GM12878 (cell line): ENCODE results near the gene OSBPL3. TPM values are rescaled to one million over a fixed set of nuclear protein-coding genes. Genes with fewer than 3 reads are reported as not detected.

Experiments used
- ATAC-seq: fragments of 200-7000 bp; cut with Tn5 transposase; 3 replicates; pipeline ENCODE4 v1.9.1; 2020; ENCODE audit warnings: mild to moderate bottlenecking, moderate library complexity
- BruUV-seq: library from RNA; stranded (reverse); fragments of 400-500 nt; replicated peaks from 2 replicates; lab custom pipeline; 2021; lab: Mats Ljungman, UMichigan
- CTCF ChIA-PET: fragments of 300-600 bp; sonication (Branson Sonifier 250); formaldehyde crosslinking; extraction: SDS; loops from one replicate; lab custom pipeline; 2021; ENCODE audit warnings: inconsistent platforms; lab: Yijun Ruan, JAX
- POLR2A ChIA-PET: fragments of 350-600 bp; formaldehyde crosslinking; extraction: SDS; loops from one replicate; lab custom pipeline; 2021; ENCODE audit warnings: inconsistent platforms; lab: Charles Lee
- RAD21 ChIA-PET: fragments of 300-600 bp; sonication (Branson Sonifier 250); formaldehyde crosslinking; loops from one replicate; lab custom pipeline; 2023; ENCODE audit warnings: antibody characterized with exemption; ENCODE audit not compliant: unreplicated experiment; lab: Charles Lee
- SMC1A ChIA-PET: fragments of 300-600 bp; sonication (Branson Sonifier 250); formaldehyde crosslinking; loops from one replicate; lab custom pipeline; 2023; ENCODE audit not compliant: unreplicated experiment, uncharacterized antibody; lab: Charles Lee
- DNase-seq: peaks from one replicate; pipeline ENCODE4 v3.0.0-alpha.2; 2011; ENCODE audit warnings: low read depth, low spot score
- FAIRE-seq: peaks from 3 replicates; lab custom pipeline; 2011; peaks lifted over from hg19 to GRCh38; lab: Jason Lieb, UNC
- H2AFZ ChIP-seq: 2 replicates; pipeline ENCODE4 v1.6.0; 2011; ENCODE audit warnings: low read depth, low read length, control low read depth; ENCODE audit not compliant: control insufficient read depth
- H3K27ac ChIP-seq: 2 replicates; pipeline ENCODE4 v1.5.1; 2011; ENCODE audit warnings: control low read depth; ENCODE audit not compliant: control insufficient read depth, insufficient read depth
- H3K27me3 ChIP-seq, 2 experiments: replicated peaks in 1 of 2; 2 replicates each; pipeline versions ENCODE4 v1.6.0 to v1.6.1; 2011; ENCODE audit warnings: low read length in 1 of 2; ENCODE audit not compliant: control insufficient read depth in 2 of 2, insufficient read depth in 2 of 2
- H3K36me3 ChIP-seq, 2 experiments: 2 replicates each; pipeline ENCODE4 v1.5.1; 2011; ENCODE audit warnings: low read length in 1 of 2; ENCODE audit not compliant: control insufficient read depth in 2 of 2, insufficient read depth in 2 of 2
- H3K4me1 ChIP-seq: 2 replicates; pipeline ENCODE4 v1.6.1; 2011; ENCODE audit warnings: mild to moderate bottlenecking, low read length, moderate library complexity, mixed read lengths; ENCODE audit not compliant: control insufficient read depth, insufficient read depth
- H3K4me2 ChIP-seq: 2 replicates; pipeline ENCODE4 v1.6.0; 2011; ENCODE audit warnings: control low read depth; ENCODE audit not compliant: control insufficient read depth, insufficient read depth
- H3K4me3 ChIP-seq: fragments of 200-600 bp; sonication (generic); 2 replicates; pipeline ENCODE4 v1.5.1; 2016
- H3K79me2 ChIP-seq: 2 replicates; pipeline ENCODE4 v1.6.0; 2011; ENCODE audit warnings: low read length; ENCODE audit not compliant: control insufficient read depth, insufficient read depth
- H3K9ac ChIP-seq: 2 replicates; pipeline ENCODE4 v1.8.0; 2011; ENCODE audit warnings: low read length, control low read depth, mixed read lengths; ENCODE audit not compliant: control insufficient read depth, insufficient read depth
- H3K9me3 ChIP-seq: replicated peaks from 3 replicates; pipeline ENCODE4 v1.5.1; 2011; ENCODE audit warnings: mild to moderate bottlenecking, low read length; ENCODE audit not compliant: control insufficient read depth, insufficient read depth
- H4K20me1 ChIP-seq: 2 replicates; pipeline ENCODE4 v1.6.0; 2011; ENCODE audit not compliant: control insufficient read depth, insufficient read depth
- BMI1 ChIP-seq: fragments of 450-650 bp; IDR thresholded peaks from 2 replicates; pipeline ENCODE4 v1.6.1; 2016; ENCODE audit warnings: mild to moderate bottlenecking, moderate library complexity, borderline replicate concordance
- CEBPB ChIP-seq, 2 experiments: fragments of 150-350 bp in 1 of 2; IDR thresholded peaks; 2 replicates each; pipeline ENCODE4 v1.6.1; 2012 to 2014; ENCODE audit warnings: low read depth in 2 of 2, low read length in 2 of 2, borderline replicate concordance in 1 of 2, inconsistent platforms in 1 of 2
- CREM ChIP-seq: IDR thresholded peaks from 2 replicates; pipeline ENCODE4 v1.6.1; 2014; ENCODE audit warnings: antibody characterized with exemption, low read depth
- EED ChIP-seq: sonication (generic); IDR thresholded peaks from 2 replicates; pipeline ENCODE4 v1.6.1; 2016; ENCODE audit warnings: antibody characterized with exemption, low read depth
- JUND ChIP-seq: IDR thresholded peaks from 2 replicates; pipeline ENCODE4 v1.6.1; 2012; ENCODE audit warnings: low read depth, mild to moderate bottlenecking, low read length, improper control_type of control experiment, moderate library complexity
- MLLT1 ChIP-seq: fragments of 450-650 bp; IDR thresholded peaks from 2 replicates; pipeline ENCODE4 v1.6.1; 2016; ENCODE audit warnings: mild to moderate bottlenecking
- MTA3 ChIP-seq: IDR thresholded peaks from 2 replicates; pipeline ENCODE4 v1.6.1; 2012; ENCODE audit warnings: low read length, inconsistent platforms, borderline replicate concordance
- NKRF ChIP-seq: fragments of 450-650 bp; conservative IDR thresholded peaks from 2 replicates; pipeline ENCODE4 v1.6.1; 2017; ENCODE audit warnings: mild to moderate bottlenecking, moderate library complexity
- SMARCA5 ChIP-seq: fragments of 450-650 bp; IDR thresholded peaks from 2 replicates; pipeline ENCODE4 v1.6.1; 2017; ENCODE audit warnings: mild to moderate bottlenecking
- TCF12 ChIP-seq: IDR thresholded peaks from 2 replicates; pipeline ENCODE4 v1.6.1; 2011; ENCODE audit warnings: low read depth, mild to moderate bottlenecking, low read length
- USF2 ChIP-seq: IDR thresholded peaks from 2 replicates; pipeline ENCODE4 v1.6.1; 2011; ENCODE audit warnings: low read depth, low read length, improper control_type of control experiment, borderline replicate concordance
- YY1 ChIP-seq: IDR thresholded peaks from 2 replicates; pipeline ENCODE4 v1.6.1; 2011; ENCODE audit warnings: low read depth, mild to moderate bottlenecking, low read length
- ZNF592 ChIP-seq: fragments of 450-650 bp; IDR thresholded peaks from 2 replicates; pipeline ENCODE4 v1.6.1; 2017; ENCODE audit warnings: mild to moderate bottlenecking, moderate library complexity
- WGBS: methylation state at CpG from one replicate; pipeline ENCODE4 v1.1.6; 2016; ENCODE audit warnings: low lambda C conversion rate; ENCODE audit not compliant: insufficient replicate concordance, insufficient coverage; ENCODE audit errors: missing lambda C conversion rate; 5-methylcytosine and 5-hydroxymethylcytosine counted together
- in situ Hi-C: fragments of 300-500 bp; cut with MboI; formaldehyde crosslinking; loops from 9 replicates; pipeline ENCODE4 v1.14.3; 2018; ENCODE audit warnings: mixed read lengths
- intact Hi-C: fragments of 100-400 bp; cut with micrococcal nuclease; formaldehyde crosslinking; loops from one replicate; pipeline ENCODE4 v1.14.2; 2022; ENCODE audit not compliant: unreplicated experiment
- polyA plus RNA-seq, 11 experiments: library from polyadenylated mRNA; depleted of rRNA in 4 of 11; unstranded in 6 of 11; stranded (reverse) in 5 of 11; fragments of >200 nt; fragmentation: Nextera tagmentation in 4 of 11; fragmentation: Illumina TruSeq in 1 of 11; extraction: Ambion mirVana in 4 of 11; extraction: Trizol in 1 of 11; gene quantifications; 1 replicate in 1 of 11; 2 replicates in 10 of 11; pipeline versions ENCODE4 v1.2.1 to v1.2.3, GENCODE V29; 2011 to 2016; ENCODE audit warnings: inconsistent platforms in 2 of 11, missing spikeins in 2 of 11, low read depth in 1 of 11
- total RNA-seq, 4 experiments: library from RNA; depleted of rRNA in 3 of 4; stranded (reverse); fragments of >200 nt in 3 of 4; fragmentation: Illumina TruSeq in 1 of 4; extraction: Trizol in 1 of 4; gene quantifications; 2 replicates each; pipeline versions ENCODE4 v1.2.1 to v1.2.3, GENCODE V29; 2013 to 2021

Gene OSBPL3
- total and polyA plus RNA-seq, 10 of the 15 experiments (the other 5 are each of a cell fraction or from before 2014, with no cell fraction given): 6.1 to 46.6 (median 27.0) TPM

GRCh38 chr7:24963218-24963617 lies 16.8 kb downstream of the OSBPL3 start:
- intact Hi-C loops (loop anchor here (1.0 to 10.0 kb wide), 3 partner anchors 43 to 1368 kb away; partner anchors contain the start of gene CCDC126), in situ Hi-C loops (loop anchor here (5.0 kb wide), 1 partner anchor 51 kb away; no protein-coding TSS in a partner anchor)
- POLR2A ChIA-PET: interaction anchor here (0.6 to 1.7 kb wide), 6 partner anchors 12 to 829 kb away, joined by 3 to 6 read pairs (median 4); partner anchors contain the start of gene OSBPL3
- WGBS: 51% methylated on average over 2 of the region's 2 CpGs
- FAIRE-seq (no peak), DNase-seq (peak; percentile 88), ATAC-seq (peak; percentile 73)
- BruUV-seq: no TSS peak
- H3K4me2 ChIP-seq: peak overlapping the region; percentile 83
- H3K27ac ChIP-seq: peak overlapping the region; percentile 62
- H3K4me1 ChIP-seq: peaks cover 51% of the 10 kb centered on the region
- RAD21 ChIA-PET: interaction anchor here (0.7 to 10.0 kb wide), 11 partner anchors 10 to 142 kb away, joined by 3 to 106 read pairs (median 4); partner anchors contain the start of gene OSBPL3
- H2AFZ ChIP-seq: no peak overlapping the region
- H3K79me2 ChIP-seq: peaks cover 93% of the 10 kb centered on the region
- H3K36me3 ChIP-seq: no peaks in the 10 kb centered on the region
- H3K27me3 ChIP-seq: no peaks in the 10 kb centered on the region
- H3K9me3 ChIP-seq: no peaks in the 10 kb centered on the region
- SMC1A ChIA-PET: interaction anchor here (1.1 to 12.8 kb wide), 16 partner anchors 11 to 142 kb away, joined by 3 to 189 read pairs (median 5); partner anchors contain the start of gene OSBPL3
- peak overlapping the region; percentile 13; the same call in 1 of the 2 replicates for H3K9ac ChIP-seq
- H4K20me1 ChIP-seq: no peaks in the 10 kb centered on the region
- CTCF ChIA-PET: interaction anchor here (0.7 to 1.7 kb wide), 9 partner anchors 10 to 145 kb away, joined by 3 to 8 read pairs (median 4); no protein-coding TSS in a partner anchor
- no peak overlapping the region for H3K4me3 ChIP-seq
- peak; percentile 89 for TF ChIP-seq MTA3
- TF ChIP-seq NKRF: peak; percentile 41; the same call in 1 of the 2 replicates
- TF ChIP-seq BMI1: peak; percentile 51; the same call in 1 of the 2 replicates
- no peak for TF ChIP-seq ZNF592
- peak; percentile 63; the same call in 1 of the 2 replicates for TF ChIP-seq SMARCA5
- peak; percentile 75 for TF ChIP-seq EED
- TF ChIP-seq USF2: peak; percentile 13; the same call in 1 of the 2 replicates
- TF ChIP-seq CEBPB (IDR thresholded peaks at IDR 0.05; ENCODE audit: borderline replicate concordance in 1 of 2, low read depth in 2 of 2, low read length in 2 of 2): no peak
- no peak for TF ChIP-seq JUND
- TF ChIP-seq MLLT1: peak; percentile 87
- no peak; the same call in 1 of the 2 replicates for TF ChIP-seq YY1
- peak; percentile 81 for TF ChIP-seq CREM
- 0 out of 2 replicates have a peak, but pooled peaks have one; percentile 51 for TF ChIP-seq TCF12
